Measurements from ENCODE around the gene PIGQ.

GRCh38 chr16:548586-548985, 21.2 kb upstream of the PIGQ start:
- TF ChIP-seq CTCF (IDR thresholded peaks at IDR 0.05) (no peak), POLR2AphosphoS5 (IDR thresholded peaks at IDR 0.05; ENCODE audit: low read depth, low read length) (no peak), REST (IDR thresholded peaks at IDR 0.05; ENCODE audit: insufficient read depth in 1 of 2, low read depth in 2 of 2, low read length in 1 of 2) (no peak), SIN3A (IDR thresholded peaks at IDR 0.05; ENCODE audit: borderline replicate concordance, insufficient read depth, low read depth, low read length) (no peak)
